ENCODE measurements around the gene EVA1A.

EVA1A gene

DNA sequence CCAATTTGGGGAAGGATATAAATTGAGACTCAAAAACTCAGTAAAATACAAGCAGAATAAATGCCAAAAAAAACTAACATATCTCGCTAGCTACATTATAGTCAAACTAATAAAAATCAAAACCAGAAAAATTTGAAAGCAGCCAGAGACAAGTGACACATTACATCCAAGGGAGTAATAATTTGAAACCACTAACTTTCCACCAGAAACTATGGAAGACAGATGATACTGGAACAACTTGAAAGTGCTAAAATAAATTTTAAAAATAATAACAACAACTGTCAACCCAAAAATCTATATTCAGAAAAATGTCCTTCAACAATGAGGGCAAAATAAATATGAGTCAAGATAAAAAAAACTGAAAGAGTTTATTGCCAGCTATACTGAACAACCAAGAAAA lies 110.7 kb downstream of the EVA1A start:
- no peak for DNase-seq (ENCODE audit: low read depth in 2 of 2)

DNA sequence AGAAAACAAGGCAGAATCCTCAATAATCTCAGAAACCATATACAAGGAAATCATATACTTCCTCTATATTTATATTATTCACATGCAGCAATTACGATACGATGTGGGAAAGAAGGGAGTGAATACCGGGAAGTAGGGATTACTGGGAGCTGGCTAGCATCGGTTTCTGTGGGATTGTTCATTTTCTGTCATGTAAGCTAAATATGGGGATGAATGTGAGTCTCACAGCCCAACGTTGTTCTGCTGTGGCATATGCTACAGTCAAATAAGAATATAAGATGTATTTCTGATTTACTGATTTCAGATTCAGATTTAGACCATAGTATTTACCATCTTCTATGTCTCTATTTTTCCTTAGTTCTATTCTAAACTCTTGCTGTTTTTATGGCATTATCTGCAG lies 113.6 kb downstream of the EVA1A start:
- DNase-seq (ENCODE audit: low read depth in 2 of 2) = no peak

All from stimulated activated CD8-positive, alpha-beta memory T cell treated with anti-CD3 and anti-CD28 coated beads, Interleukin-7, amount 100 ng/mL, for 1 hour (primary cell).